GM18526 (cell line): ENCODE data around the gene SLC37A1.

ENCODE experiments used
- POLR2A ChIP-seq: IDR thresholded peaks from 3 replicates; pipeline ENCODE4 v1.6.1; 2011; ENCODE audit not compliant: insufficient read length; ENCODE audit errors: extremely low read depth

The SLC37A1 gene

DNA sequence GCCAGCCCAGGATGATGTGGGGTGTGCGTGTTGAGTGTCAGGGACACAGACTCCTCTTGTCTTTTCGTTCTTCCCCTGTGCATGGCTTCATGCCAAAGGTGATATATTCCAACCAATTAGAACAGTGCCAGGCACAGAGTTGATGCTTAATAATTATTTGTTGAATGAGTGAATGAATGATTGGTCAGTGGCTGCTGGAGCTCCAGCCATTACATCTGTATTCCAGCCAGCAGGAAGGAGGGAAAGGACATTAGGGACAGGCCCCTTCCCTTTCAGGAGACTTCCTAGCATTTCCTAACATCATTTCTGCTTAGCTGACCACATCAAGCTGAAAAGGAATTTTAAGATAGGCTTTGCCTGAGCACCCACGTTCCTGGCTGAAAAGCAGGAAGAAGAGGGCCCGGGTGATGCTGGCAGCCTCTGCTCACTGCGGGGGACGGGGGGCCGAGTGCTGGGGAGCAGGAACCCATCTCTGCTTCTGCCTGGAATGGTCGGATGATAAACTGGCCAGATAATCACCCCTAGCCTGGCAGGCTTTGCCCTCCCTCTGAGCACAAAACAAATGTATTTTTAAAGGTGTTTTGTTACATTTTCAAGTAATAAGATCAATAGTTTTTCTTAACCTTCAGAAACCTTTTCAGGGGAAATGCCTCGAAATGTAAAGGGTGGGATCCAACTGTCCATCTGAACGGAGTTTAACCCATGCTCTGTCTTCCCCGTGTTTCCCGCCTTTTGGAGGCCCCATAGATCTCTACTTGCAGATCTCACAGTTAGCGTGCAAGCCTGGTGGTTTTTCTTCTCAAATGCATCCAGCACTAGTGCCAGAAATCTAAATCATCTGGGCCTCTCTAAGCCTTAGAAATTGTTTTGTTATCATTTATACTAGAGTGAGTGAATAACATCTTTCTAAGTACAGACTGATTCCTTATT lies 39.0 kb downstream of the SLC37A1 start:
- no peak for TF ChIP-seq POLR2A

DNA sequence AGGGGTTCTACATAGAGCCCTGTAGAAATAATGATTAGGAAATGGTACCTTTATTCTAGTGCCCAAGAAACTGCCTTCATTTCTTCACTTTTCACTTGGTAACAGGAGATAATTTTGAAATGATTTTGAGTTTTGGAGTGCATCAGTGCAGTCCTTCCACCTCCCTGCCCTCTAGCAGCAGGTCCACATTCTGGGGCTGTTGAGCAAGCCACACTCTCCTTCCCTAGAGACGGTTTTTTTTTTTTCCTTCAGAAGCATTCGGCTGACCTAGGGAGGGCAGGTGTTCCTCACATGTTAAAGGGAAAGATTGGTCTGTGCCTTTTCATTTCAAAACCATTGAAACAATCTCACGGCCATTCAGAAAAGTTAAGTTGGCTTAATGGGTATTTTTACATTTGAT lies 39.8 kb downstream of the SLC37A1 start:
- TF ChIP-seq POLR2A = no peak

GRCh38 chr21:42554251-42554961 lies 40.8 kb downstream of the SLC37A1 start:
- TF ChIP-seq POLR2A = no peak

GRCh38 chr21:42555756-42556438 lies 42.2 kb downstream of the SLC37A1 start:
- no peak for TF ChIP-seq POLR2A

DNA sequence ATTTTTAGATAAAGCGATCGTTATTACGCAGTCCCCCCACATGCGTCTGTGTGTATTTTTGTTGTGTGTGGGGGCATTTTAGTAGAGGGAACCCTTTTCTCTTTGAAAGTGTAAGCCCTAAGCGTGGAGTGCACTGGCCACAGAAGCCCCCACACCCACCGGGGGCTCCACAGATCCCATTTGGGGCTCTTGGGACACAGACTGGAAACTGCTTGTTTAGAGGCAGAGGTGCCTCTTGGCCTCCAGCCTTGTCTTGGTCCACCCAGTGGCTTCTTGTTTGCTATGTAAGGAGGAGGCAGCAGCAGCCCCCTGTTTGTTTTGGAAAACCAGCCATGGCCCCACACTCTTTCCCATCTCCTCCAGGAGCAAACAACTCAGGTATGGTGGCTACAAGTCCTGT lies 42.8 kb downstream of the SLC37A1 start:
- no peak for TF ChIP-seq POLR2A

- TF ChIP-seq POLR2A = no peak
These were observed 43.3 kb downstream of the SLC37A1 start for GRCh38 chr21:42556960-42557359.

DNA sequence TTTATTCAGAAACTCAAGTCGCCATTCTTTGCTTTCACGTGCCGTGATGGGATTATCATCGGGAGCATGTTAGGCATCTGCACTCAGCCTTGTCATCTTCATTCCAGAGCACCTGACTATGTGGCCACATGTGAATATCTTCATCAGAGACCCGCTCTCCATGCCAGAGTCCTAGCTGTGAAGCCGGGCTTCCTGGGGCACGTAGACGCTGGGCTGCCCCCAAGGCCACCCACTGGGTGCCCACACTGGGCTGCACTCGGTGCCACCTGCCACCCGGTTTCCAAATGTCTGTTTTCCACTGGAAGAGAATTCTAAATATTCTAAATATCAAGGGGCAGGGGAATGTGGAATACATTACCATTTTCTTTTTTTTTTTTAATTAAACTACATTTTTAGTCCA lies 43.8 kb downstream of the SLC37A1 start:
- no peak for TF ChIP-seq POLR2A

- TF ChIP-seq POLR2A = no peak
These were observed 44.7 kb downstream of the SLC37A1 start for GRCh38 chr21:42558368-42558767.

DNA sequence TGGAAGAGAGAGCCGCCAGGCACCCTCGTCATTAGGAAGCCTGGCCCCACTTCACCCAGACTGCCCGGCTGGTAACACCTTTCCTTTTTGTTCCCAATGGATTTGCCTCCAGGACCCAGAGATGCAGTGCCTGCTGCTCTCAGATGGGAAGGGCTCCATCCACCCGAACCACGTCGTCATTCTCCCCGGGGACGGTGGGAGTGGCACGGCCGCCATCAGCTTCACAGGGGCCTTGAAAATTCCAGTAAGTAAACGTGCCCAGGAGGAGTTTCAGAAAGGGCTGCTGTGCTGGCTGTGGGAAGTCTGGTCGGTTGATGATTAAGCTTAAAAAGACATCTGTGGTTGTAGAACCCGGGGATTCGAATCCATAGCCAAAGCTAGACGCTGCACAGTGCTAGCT lies 45.2 kb downstream of the SLC37A1 start:
- no peak for TF ChIP-seq POLR2A

- TF ChIP-seq POLR2A = no peak
These were observed 45.7 kb downstream of the SLC37A1 start for GRCh38 chr21:42559326-42559725.

GRCh38 chr21:42560517-42561179 lies 47.0 kb downstream of the SLC37A1 start:
- no peak for TF ChIP-seq POLR2A

DNA sequence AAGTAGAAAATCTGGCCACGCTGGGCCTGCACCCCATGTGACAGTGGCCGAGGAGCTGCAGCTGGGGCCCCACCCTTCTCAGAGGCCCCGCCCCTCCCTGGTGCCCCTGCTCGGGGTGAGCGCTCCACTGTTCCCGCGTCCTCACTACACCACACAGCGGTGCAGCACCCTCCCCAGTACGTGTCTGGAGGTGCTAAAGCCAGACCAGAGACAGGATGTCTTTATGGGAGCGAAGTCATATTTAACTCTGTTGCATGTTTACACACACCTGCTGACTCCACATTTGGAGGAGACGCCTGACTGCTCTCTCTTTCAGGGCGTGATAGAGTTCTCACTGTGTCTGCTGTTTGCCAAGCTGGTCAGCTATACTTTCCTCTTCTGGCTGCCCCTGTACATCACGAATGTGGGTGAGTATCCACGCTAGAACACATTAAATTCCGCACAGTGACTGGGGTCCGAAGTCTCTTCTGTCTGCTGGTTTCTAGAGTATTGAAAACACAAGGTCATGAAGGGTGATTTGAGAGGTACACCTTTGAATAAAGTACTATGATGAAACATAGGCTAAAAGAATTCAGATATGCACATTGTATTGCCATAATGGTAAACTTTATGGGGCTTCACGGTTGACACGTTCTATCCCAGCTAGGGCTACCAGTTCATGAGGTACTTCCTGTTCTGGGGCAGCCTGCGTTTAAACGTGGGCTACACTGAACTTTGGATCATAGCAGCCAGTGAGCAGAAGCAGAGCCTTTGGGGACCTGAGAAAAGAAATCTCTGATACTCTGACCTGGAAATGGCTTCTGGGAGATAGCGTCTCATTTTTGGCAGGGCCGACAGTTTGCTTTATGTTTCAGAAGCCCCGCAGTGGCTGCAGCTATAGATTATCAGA lies 48.4 kb downstream of the SLC37A1 start:
- no peak for TF ChIP-seq POLR2A

- no peak for TF ChIP-seq POLR2A
These were observed 49.2 kb downstream of the SLC37A1 start for GRCh38 chr21:42562816-42563215.

- TF ChIP-seq POLR2A = no peak
These were observed 49.6 kb downstream of the SLC37A1 start for GRCh38 chr21:42563261-42563660.
